GM23338 (cell line): ENCODE results near the gene DNAJB2.

Experiments
- CREB1 ChIP-seq: fragments of 250-450 bp; sonication (Bioruptor Pico); IDR thresholded peaks from 2 replicates; pipeline ENCODE4 v1.5.0; 2020; ENCODE audit warnings: low read depth, mild to moderate bottlenecking, moderate library complexity
- ETS1 ChIP-seq: IDR thresholded peaks from 2 replicates; pipeline ENCODE4 v1.6.1; 2016; ENCODE audit warnings: antibody characterized with exemption
- EZH2 ChIP-seq: fragments of 200-600 bp; sonication (generic); IDR thresholded peaks from one replicate; pipeline ENCODE4 v1.8.0; 2017; ENCODE audit warnings: antibody characterized with exemption, mild to moderate bottlenecking, low read depth; ENCODE audit not compliant: unreplicated experiment
- EZH2phosphoT487 ChIP-seq: fragments of 200-600 bp; sonication (generic); IDR thresholded peaks from one replicate; pipeline ENCODE4 v1.8.1; 2018; ENCODE audit warnings: antibody characterized with exemption; ENCODE audit not compliant: unreplicated experiment
- JUNB ChIP-seq: IDR thresholded peaks from one replicate; pipeline ENCODE4 v1.6.1; 2016; ENCODE audit warnings: antibody characterized with exemption; ENCODE audit not compliant: unreplicated experiment
- NANOG ChIP-seq: IDR thresholded peaks from 2 replicates; pipeline ENCODE4 v1.6.1; 2016; ENCODE audit warnings: antibody characterized with exemption, borderline replicate concordance
- POLR2AphosphoS5 ChIP-seq: IDR thresholded peaks from 2 replicates; pipeline ENCODE4 v1.6.1; 2016; ENCODE audit warnings: antibody characterized with exemption, low read depth
- REST ChIP-seq: IDR thresholded peaks from one replicate; pipeline ENCODE4 v1.6.1; 2018; ENCODE audit warnings: antibody characterized with exemption; ENCODE audit not compliant: unreplicated experiment
- STAT1 ChIP-seq: IDR thresholded peaks from one replicate; pipeline ENCODE4 v1.6.1; 2016; ENCODE audit warnings: antibody characterized with exemption; ENCODE audit not compliant: unreplicated experiment
- ZNF114 ChIP-seq: fragments of 250-450 bp; sonication (Bioruptor Pico); IDR thresholded peaks from 2 replicates; pipeline ENCODE4 v1.5.0; 2020; ENCODE audit warnings: mild to moderate bottlenecking, moderate library complexity
- ZNF331 ChIP-seq: fragments of 250-450 bp; sonication (Bioruptor Pico); IDR thresholded peaks from 2 replicates; pipeline ENCODE4 v1.5.0; 2020; ENCODE audit warnings: low read depth, mild to moderate bottlenecking, moderate library complexity
- ZNF462 ChIP-seq: fragments of 250-450 bp; sonication (Bioruptor Pico); IDR thresholded peaks from 2 replicates; pipeline ENCODE4 v1.5.0; 2020; ENCODE audit warnings: mild to moderate bottlenecking, moderate library complexity
- TF ChIP-seq, protein P1 (sequence below), 2 experiments: fragments of 200-600 bp in 1 of 2; sonication (generic) in 1 of 2; conservative IDR thresholded peaks; 2 replicates each; pipeline versions ENCODE4 v1.5.1 to v1.6.1; 2016 to 2017; ENCODE audit warnings: antibody characterized with exemption in 2 of 2, low read depth in 2 of 2, mild to moderate bottlenecking in 2 of 2, moderate library complexity in 1 of 2

DNA sequence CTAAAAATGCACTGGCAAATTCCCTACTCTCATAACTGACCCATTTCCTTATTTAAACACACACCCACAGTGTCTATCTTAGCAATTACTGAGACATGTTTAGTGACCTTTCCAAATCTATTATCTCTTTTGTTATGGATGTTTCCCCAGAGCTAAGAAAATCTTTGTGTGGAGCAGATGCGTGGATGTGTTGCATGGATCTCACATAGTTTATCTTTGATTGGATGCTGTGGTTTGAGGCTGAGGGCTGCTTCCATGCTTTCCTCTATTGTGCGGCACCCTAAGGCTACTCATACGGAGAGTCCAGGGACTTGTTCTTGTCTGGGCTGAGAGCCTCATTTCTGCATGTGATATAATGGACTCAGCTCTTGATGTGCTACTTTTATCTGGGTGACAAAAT lies 44.8 kb upstream of the DNAJB2 start:
- TF ChIP-seq EZH2: no peak
- TF ChIP-seq CREB1: no peak
- TF ChIP-seq, protein P1, sequence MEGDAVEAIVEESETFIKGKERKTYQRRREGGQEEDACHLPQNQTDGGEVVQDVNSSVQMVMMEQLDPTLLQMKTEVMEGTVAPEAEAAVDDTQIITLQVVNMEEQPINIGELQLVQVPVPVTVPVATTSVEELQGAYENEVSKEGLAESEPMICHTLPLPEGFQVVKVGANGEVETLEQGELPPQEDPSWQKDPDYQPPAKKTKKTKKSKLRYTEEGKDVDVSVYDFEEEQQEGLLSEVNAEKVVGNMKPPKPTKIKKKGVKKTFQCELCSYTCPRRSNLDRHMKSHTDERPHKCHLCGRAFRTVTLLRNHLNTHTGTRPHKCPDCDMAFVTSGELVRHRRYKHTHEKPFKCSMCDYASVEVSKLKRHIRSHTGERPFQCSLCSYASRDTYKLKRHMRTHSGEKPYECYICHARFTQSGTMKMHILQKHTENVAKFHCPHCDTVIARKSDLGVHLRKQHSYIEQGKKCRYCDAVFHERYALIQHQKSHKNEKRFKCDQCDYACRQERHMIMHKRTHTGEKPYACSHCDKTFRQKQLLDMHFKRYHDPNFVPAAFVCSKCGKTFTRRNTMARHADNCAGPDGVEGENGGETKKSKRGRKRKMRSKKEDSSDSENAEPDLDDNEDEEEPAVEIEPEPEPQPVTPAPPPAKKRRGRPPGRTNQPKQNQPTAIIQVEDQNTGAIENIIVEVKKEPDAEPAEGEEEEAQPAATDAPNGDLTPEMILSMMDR (conservative IDR thresholded peaks at IDR 0.05; ENCODE audit: low read depth in 2 of 2): no peak
- TF ChIP-seq POLR2AphosphoS5: no peak
- TF ChIP-seq EZH2phosphoT487: no peak
- TF ChIP-seq REST: no peak
- no peak for TF ChIP-seq NANOG
- no peak for TF ChIP-seq JUNB
- TF ChIP-seq ZNF462 (CRISPR knock-in tag): no peak
- no peak for TF ChIP-seq ETS1
- no peak for TF ChIP-seq ZNF114 (CRISPR knock-in tag)
- no peak for TF ChIP-seq STAT1
- no peak for TF ChIP-seq ZNF331
